ENCODE measurements around the gene CYP4V2. TPM values are rescaled to one million over a fixed set of nuclear protein-coding genes. Genes with fewer than 3 reads are reported as not detected.
"Not testable (repeated sequence)": the region's sequence is repeated elsewhere in the genome, so short reads cannot be mapped to it uniquely, and the experiment has no call there.

The CYP4V2 gene
- total RNA-seq, 1 donor from 2014 or later, result 6.2 TPM

- Mint-ChIP-seq H3K27ac (no peak overlapping the region), H3K9me3 (ENCODE audit: low read depth) (peaks cover 3% of the 10 kb centered on the region)
- no peak for TF ChIP-seq CTCF (IDR thresholded peaks at IDR 0.05; ENCODE audit: unreplicated experiment)
Observed at GRCh38 chr4:186240848-186241491, 49.6 kb downstream of the CYP4V2 start.

GRCh38 chr4:186241616-186242015, 50.2 kb downstream of the CYP4V2 start:
- Mint-ChIP-seq H3K4me1 (ENCODE audit: low read depth) (no peaks in the 10 kb centered on the region), H3K36me3 (ENCODE audit: insufficient read depth) (no peaks in the 10 kb centered on the region), H3K9me3 (ENCODE audit: low read depth) (peaks cover 7% of the 10 kb centered on the region), H3K4me3 (ENCODE audit: low read depth) (no peak overlapping the region), H3K27me3 (peaks cover 7% of the 10 kb centered on the region), H3K27ac (no peak overlapping the region)
- TF ChIP-seq CTCF (IDR thresholded peaks at IDR 0.05; ENCODE audit: unreplicated experiment), result no peak
- no peak for DNase-seq (ENCODE audit: low spot score, unreplicated experiment)

More at GRCh38 chr4:186240848-186241491, 49.6 kb downstream of the CYP4V2 start:
- DNase-seq (ENCODE audit: low spot score, unreplicated experiment), result no peak
- Mint-ChIP-seq H3K36me3 (ENCODE audit: insufficient read depth) (no peaks in the 10 kb centered on the region), H3K4me1 (ENCODE audit: low read depth) (peaks cover 2% of the 10 kb centered on the region), H3K27me3 (peaks cover 7% of the 10 kb centered on the region), H3K4me3 (ENCODE audit: low read depth) (no peak overlapping the region)

- not testable (repeated sequence) for H3K4me1 Mint-ChIP-seq (ENCODE audit: low read depth); DNase-seq (ENCODE audit: low spot score, unreplicated experiment); H3K36me3 Mint-ChIP-seq (ENCODE audit: insufficient read depth); H3K27ac Mint-ChIP-seq; H3K4me3 Mint-ChIP-seq (ENCODE audit: low read depth); H3K27me3 Mint-ChIP-seq
- peaks cover 11% of the 10 kb centered on the region for H3K9me3 Mint-ChIP-seq (ENCODE audit: low read depth)
Observed at GRCh38 chr4:186242031-186242430, 50.7 kb downstream of the CYP4V2 start.

- no peaks in the 10 kb centered on the region for H3K4me1 Mint-ChIP-seq (ENCODE audit: low read depth)
- TF ChIP-seq CTCF (IDR thresholded peaks at IDR 0.05; ENCODE audit: unreplicated experiment), result no peak
- no peak for DNase-seq (ENCODE audit: low spot score, unreplicated experiment)
- H3K27me3 Mint-ChIP-seq, result peaks cover 7% of the 10 kb centered on the region
- H3K27ac Mint-ChIP-seq, result no peak overlapping the region
- H3K9me3 Mint-ChIP-seq (ENCODE audit: low read depth), result peaks cover 14% of the 10 kb centered on the region
- no peaks in the 10 kb centered on the region for H3K36me3 Mint-ChIP-seq (ENCODE audit: insufficient read depth)
- H3K4me3 Mint-ChIP-seq (ENCODE audit: low read depth), result no peak overlapping the region
Observed at GRCh38 chr4:186243331-186243730, 52.0 kb downstream of the CYP4V2 start.

- peaks cover 7% of the 10 kb centered on the region for H3K27me3 Mint-ChIP-seq
- DNase-seq (ENCODE audit: low spot score, unreplicated experiment), result no peak
- H3K4me3 Mint-ChIP-seq (ENCODE audit: low read depth), result no peak overlapping the region
- TF ChIP-seq CTCF (IDR thresholded peaks at IDR 0.05; ENCODE audit: unreplicated experiment), result no peak
- H3K27ac Mint-ChIP-seq, result no peak overlapping the region
- peaks cover 14% of the 10 kb centered on the region for H3K9me3 Mint-ChIP-seq (ENCODE audit: low read depth)
- no peaks in the 10 kb centered on the region for H3K36me3 Mint-ChIP-seq (ENCODE audit: insufficient read depth)
- H3K4me1 Mint-ChIP-seq (ENCODE audit: low read depth), result no peaks in the 10 kb centered on the region
Observed at GRCh38 chr4:186244835-186245234, 53.5 kb downstream of the CYP4V2 start.

- H3K4me3 Mint-ChIP-seq (ENCODE audit: low read depth); DNase-seq (ENCODE audit: low spot score, unreplicated experiment); H3K4me1 Mint-ChIP-seq (ENCODE audit: low read depth); H3K27ac Mint-ChIP-seq; H3K27me3 Mint-ChIP-seq; H3K36me3 Mint-ChIP-seq (ENCODE audit: insufficient read depth): not testable (repeated sequence)
- peaks cover 14% of the 10 kb centered on the region for H3K9me3 Mint-ChIP-seq (ENCODE audit: low read depth)
Observed at GRCh38 chr4:186247062-186247752, 55.8 kb downstream of the CYP4V2 start.
